Sigmoid colon (tissue), 7 donors: ENCODE data around the gene ZCCHC14. TPM values are rescaled to one million over a fixed set of nuclear protein-coding genes. Genes with fewer than 3 reads are reported as not detected.

Source experiments
- DNase-seq: peaks from one replicate; pipeline ENCODE4 v3.0.0-alpha.2; 2019
- H3K27ac ChIP-seq, 4 donors: fragments of 200-600 bp; sonication (generic); one replicate each; pipeline ENCODE4 v1.5.1; 2016 to 2019; ENCODE audit warnings: mild to moderate bottlenecking in 1 of 4
- H3K27me3 ChIP-seq, 3 donors: fragments of 200-600 bp; sonication (generic); one replicate each; pipeline ENCODE4 v1.5.1; 2019; ENCODE audit warnings: mild to moderate bottlenecking in 1 of 3
- H3K36me3 ChIP-seq, 4 donors: fragments of 200-600 bp; sonication (generic); one replicate each; pipeline ENCODE4 v1.5.1; 2016 to 2019
- H3K4me1 ChIP-seq, 4 donors: fragments of 200-600 bp; sonication (generic); one replicate each; pipeline ENCODE4 v1.5.1; 2017 to 2019
- H3K4me3 ChIP-seq, 4 donors: fragments of 200-600 bp; sonication (generic); one replicate each; pipeline ENCODE4 v1.5.1; 2017 to 2019; ENCODE audit warnings: mild to moderate bottlenecking in 2 of 4, moderate library complexity in 1 of 4
- H3K9me3 ChIP-seq, 4 donors: fragments of 200-600 bp in 3 of 4; sonication (generic) in 3 of 4; one replicate each; pipeline versions ENCODE4 v1.5.1 to v1.6.1; 2013 to 2019
- EP300 ChIP-seq, 4 donors: sonication (generic); formaldehyde crosslinking; IDR thresholded peaks; one replicate each; pipeline ENCODE4 v1.6.1; 2017; ENCODE audit warnings: antibody characterized with exemption in 4 of 4
- POLR2A ChIP-seq, 2 donors: fragments of 450-650 bp; IDR thresholded peaks; one replicate each; pipeline ENCODE4 v1.6.1; 2016; ENCODE audit warnings: antibody characterized with exemption in 2 of 2, mild to moderate bottlenecking in 2 of 2, moderate library complexity in 2 of 2
- POLR2AphosphoS5 ChIP-seq, 4 donors: sonication (generic); formaldehyde crosslinking; IDR thresholded peaks; one replicate each; pipeline ENCODE4 v1.6.1; 2017; ENCODE audit warnings: antibody characterized with exemption in 4 of 4
- WGBS, 2 donors: extraction: QIAGEN DNeasy Blood & Tissue Kit; methylation state at CpG; one replicate each; pipeline ENCODE4 v1.1.7; 2013; 5-methylcytosine and 5-hydroxymethylcytosine counted together
- intact Hi-C: fragments of 100-400 bp; cut with DNase I; formaldehyde crosslinking; loops from one replicate; pipeline ENCODE4 v1.15.1; 2023
- polyA plus RNA-seq, 3 donors: library from polyadenylated mRNA; stranded (reverse); fragments of 200-250 nt; gene quantifications; one replicate each; pipeline ENCODE4 v1.2.3, GENCODE V29; 2013
- total RNA-seq, 4 donors: library from RNA; depleted of rRNA; stranded (reverse); fragments of >200 nt; gene quantifications; one replicate each; pipeline ENCODE4 v1.1.0, GENCODE V29; 2016
- TF ChIP-seq, protein P1 (sequence below), 4 experiments: fragments of 450-650 bp in 3 of 4; fragments of 200-600 bp in 1 of 4; IDR thresholded peaks; one replicate each; pipeline ENCODE4 v1.5.1; 2016 to 2019; ENCODE audit warnings: antibody characterized with exemption in 4 of 4, mild to moderate bottlenecking in 3 of 4, moderate library complexity in 2 of 4
- donor health status: healthy with polysubstance abuse.
- donor health status: Bipolar disorder and iron deficiency.
- donor health status: healthy.

Gene ZCCHC14
- total and polyA plus RNA-seq, 7 donors = 6.0 to 23.8 (median 11.8) TPM

GRCh38 chr16:87384162-87384874 lies 108.5 kb downstream of the ZCCHC14 start:
- 8 to 10% methylated on average over 64 of the region's 64 CpGs for WGBS, 2 donors
- intact Hi-C loops = loop anchor here (10.0 kb wide), 2 partner anchors 470 to 830 kb away; partner anchors contain the start of gene MTHFSD
- Histone ChIP-seq H3K36me3 (no peaks in the 10 kb centered on the region), H3K4me1 (peaks cover 0 to 66% (median 62%) of the 10 kb centered on the region in 4 donors), H3K27ac (peak overlapping the region; percentile 91 to 99 (median 98)), H3K9me3 (no peaks in the 10 kb centered on the region), H3K27me3 (no peaks in the 10 kb centered on the region), H3K4me3 (peak overlapping the region; percentile 42 to 96 (median 87))
- TF ChIP-seq, protein P1, sequence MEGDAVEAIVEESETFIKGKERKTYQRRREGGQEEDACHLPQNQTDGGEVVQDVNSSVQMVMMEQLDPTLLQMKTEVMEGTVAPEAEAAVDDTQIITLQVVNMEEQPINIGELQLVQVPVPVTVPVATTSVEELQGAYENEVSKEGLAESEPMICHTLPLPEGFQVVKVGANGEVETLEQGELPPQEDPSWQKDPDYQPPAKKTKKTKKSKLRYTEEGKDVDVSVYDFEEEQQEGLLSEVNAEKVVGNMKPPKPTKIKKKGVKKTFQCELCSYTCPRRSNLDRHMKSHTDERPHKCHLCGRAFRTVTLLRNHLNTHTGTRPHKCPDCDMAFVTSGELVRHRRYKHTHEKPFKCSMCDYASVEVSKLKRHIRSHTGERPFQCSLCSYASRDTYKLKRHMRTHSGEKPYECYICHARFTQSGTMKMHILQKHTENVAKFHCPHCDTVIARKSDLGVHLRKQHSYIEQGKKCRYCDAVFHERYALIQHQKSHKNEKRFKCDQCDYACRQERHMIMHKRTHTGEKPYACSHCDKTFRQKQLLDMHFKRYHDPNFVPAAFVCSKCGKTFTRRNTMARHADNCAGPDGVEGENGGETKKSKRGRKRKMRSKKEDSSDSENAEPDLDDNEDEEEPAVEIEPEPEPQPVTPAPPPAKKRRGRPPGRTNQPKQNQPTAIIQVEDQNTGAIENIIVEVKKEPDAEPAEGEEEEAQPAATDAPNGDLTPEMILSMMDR (IDR thresholded peaks at IDR 0.05) = no peak
- TF ChIP-seq POLR2AphosphoS5 (IDR thresholded peaks at IDR 0.05) = no peak
- no peak for TF ChIP-seq EP300 (IDR thresholded peaks at IDR 0.05)
- TF ChIP-seq POLR2A (IDR thresholded peaks at IDR 0.05) = no peak
- DNase-seq = peak; percentile 80

DNA sequence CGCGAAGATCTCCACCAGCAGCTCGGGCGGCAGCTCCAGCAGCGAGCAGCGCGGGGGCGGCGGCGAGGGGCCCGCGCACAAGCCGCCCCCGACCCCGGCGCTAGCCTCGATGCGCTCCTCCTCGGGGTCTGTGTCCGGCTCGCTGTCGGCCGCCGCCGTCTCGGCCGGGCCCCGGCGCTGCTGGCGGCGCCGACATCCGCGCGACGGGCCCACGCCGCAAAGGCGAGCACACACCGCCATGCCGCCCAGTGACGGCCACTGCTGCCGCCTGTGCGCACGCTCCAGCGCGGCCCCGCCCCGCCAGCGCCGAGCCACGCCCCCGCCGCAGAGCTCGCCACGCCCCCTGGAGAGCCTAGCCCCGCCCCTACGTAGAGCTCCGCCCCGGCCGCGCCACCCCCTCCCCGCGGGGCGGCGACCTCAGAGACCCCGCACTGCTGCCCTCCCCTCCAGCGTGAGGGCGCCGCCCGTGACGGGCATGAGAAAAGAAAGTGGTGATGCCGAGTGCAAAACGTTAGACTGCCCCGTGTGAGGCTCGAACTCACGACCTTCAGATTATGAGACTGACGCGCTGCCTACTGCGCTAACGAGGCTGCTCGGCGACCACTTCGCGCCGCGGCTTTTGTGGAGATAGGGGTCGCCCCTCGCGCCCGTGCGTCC lies 109.2 kb downstream of the ZCCHC14 start, which contains the start of gene FBXO31:
Gene FBXO31, minus strand, starts transcription at position 272 of the 657 bp plus-strand sequence. Its CDS starts 32 bp downstream, at position 240.
- peak; percentile 92 for DNase-seq
- H3K27ac ChIP-seq = peak within 1 kb of the TSS; percentile 91 to 99 (median 98)
- no peaks in the 10 kb centered on the region for H3K9me3 ChIP-seq
- intact Hi-C loops = loop anchor here (10.0 kb wide), 2 partner anchors 471 to 829 kb away; partner anchors contain the start of gene MTHFSD
- no peaks in the 10 kb centered on the region for H3K27me3 ChIP-seq
- 1% methylated on average over 92 of the region's 92 CpGs for WGBS, 2 donors
- H3K4me1 ChIP-seq = peaks cover 0 to 71% (median 67%) of the 10 kb centered on the region in 4 donors
- H3K4me3 ChIP-seq = peak within 1 kb of the TSS; percentile 79 to 96 (median 87)
- TF ChIP-seq EP300 (IDR thresholded peaks at IDR 0.05) (no peak), POLR2AphosphoS5 (IDR thresholded peaks at IDR 0.05) (peak; percentile 75 to 93 (median 86)), POLR2A (IDR thresholded peaks at IDR 0.05) (no peak)
- no peaks in the 10 kb centered on the region for H3K36me3 ChIP-seq

DNA sequence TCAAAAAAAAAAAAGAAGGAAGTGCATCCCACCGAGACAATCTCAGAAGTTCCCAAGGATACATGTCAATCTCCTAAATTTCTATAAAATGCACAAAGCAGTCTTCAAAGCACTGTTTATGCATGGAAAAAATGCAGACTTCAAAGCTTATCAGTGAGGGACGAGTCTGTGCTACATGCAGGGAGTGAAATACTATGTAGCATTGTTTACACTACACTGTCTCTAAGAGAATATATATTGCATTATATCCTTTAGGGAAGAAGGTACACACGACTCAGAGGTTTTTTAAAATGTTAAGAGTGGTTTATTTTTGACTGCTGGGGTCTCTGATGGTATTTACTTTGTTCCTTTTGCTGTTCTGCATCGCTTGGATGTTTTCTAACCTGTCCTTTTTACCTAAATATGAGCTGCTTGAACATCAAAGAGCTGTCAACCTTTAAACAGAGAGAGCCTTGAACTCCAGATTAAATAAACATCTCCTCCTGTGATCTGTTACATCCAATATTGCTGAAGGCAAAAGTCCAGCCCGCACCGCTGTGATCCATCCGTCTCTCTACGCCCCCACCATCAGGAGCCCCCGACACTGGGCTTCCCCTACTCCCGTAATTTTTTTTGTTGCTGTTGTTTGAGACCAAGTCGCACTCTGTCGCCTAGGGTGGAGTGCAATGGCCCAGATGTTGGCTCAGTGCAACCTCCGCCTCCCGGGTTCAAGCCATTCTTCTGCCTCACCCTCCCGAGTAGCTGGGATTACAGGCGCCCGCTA lies 110.6 kb downstream of the ZCCHC14 start:
- 9 to 31% methylated on average over 17 of the region's 17 CpGs for WGBS, 2 donors
- intact Hi-C loops = loop anchor here (10.0 kb wide), 2 partner anchors 473 to 827 kb away; partner anchors contain the start of gene MTHFSD

GRCh38 chr16:87380881-87381280 lies 111.9 kb downstream of the ZCCHC14 start:
- intact Hi-C loops = loop anchor here (10.0 kb wide), 2 partner anchors 474 to 826 kb away; partner anchors contain the start of gene MTHFSD
- Histone ChIP-seq H3K27ac (peak overlapping the region; percentile 91 to 99 (median 98)), H3K9me3 (no peaks in the 10 kb centered on the region), H3K27me3 (no peaks in the 10 kb centered on the region), H3K36me3 (no peaks in the 10 kb centered on the region), H3K4me3 (peak overlapping the region; percentile 79 to 96 (median 87)), H3K4me1 (peaks cover 0 to 67% (median 62%) of the 10 kb centered on the region in 4 donors)
- DNase-seq = peak; percentile 12
- WGBS, 2 donors = 66 to 84% methylated on average over 4 of the region's 4 CpGs
- no peak for TF ChIP-seq POLR2AphosphoS5 (IDR thresholded peaks at IDR 0.05)
- no peak for TF ChIP-seq EP300 (IDR thresholded peaks at IDR 0.05)
- TF ChIP-seq, protein P1 (IDR thresholded peaks at IDR 0.05) = no peak
- no peak for TF ChIP-seq POLR2A (IDR thresholded peaks at IDR 0.05)

More for the DNA sequence above, 110.6 kb downstream of the ZCCHC14 start:
- DNase-seq = peak; percentile 64
- H3K4me3 ChIP-seq = peak overlapping the region; percentile 79 to 96 (median 87)
- H3K36me3 ChIP-seq = no peaks in the 10 kb centered on the region
- H3K27ac ChIP-seq = peak overlapping the region; percentile 91 to 99 (median 98)
- TF ChIP-seq, protein P1 (IDR thresholded peaks at IDR 0.05) = no peak
- TF ChIP-seq POLR2AphosphoS5 (IDR thresholded peaks at IDR 0.05) (no peak), EP300 (IDR thresholded peaks at IDR 0.05) (no peak), POLR2A (IDR thresholded peaks at IDR 0.05) (no peak)
- no peaks in the 10 kb centered on the region for H3K27me3 ChIP-seq
- H3K4me1 ChIP-seq = peaks cover 0 to 60% (median 60%) of the 10 kb centered on the region in 4 donors
- no peaks in the 10 kb centered on the region for H3K9me3 ChIP-seq
